Activated CD4-positive, alpha-beta memory T cell treated with anti-CD3 and anti-CD28 coated beads for 36 hours (primary cell): ENCODE results near the gene HLA-E. TPM values are rescaled to one million over a fixed set of nuclear protein-coding genes. Genes with fewer than 3 reads are reported as not detected.
"Not testable (repeated sequence)": the region's sequence is repeated elsewhere in the genome, so short reads cannot be mapped to it uniquely, and the experiment has no call there.

Source experiments
- CTCF ChIA-PET: fragments of 350-600 bp; sonication (Branson Sonifier 250); formaldehyde crosslinking; loops from one replicate; lab custom pipeline; 2021; ENCODE audit warnings: antibody characterized with exemption, inconsistent platforms; lab: Charles Lee
- POLR2A ChIA-PET: fragments of 350-600 bp; sonication (Branson Sonifier 250); formaldehyde crosslinking; loops from one replicate; lab custom pipeline; 2021; ENCODE audit warnings: antibody characterized with exemption; lab: Charles Lee
- DNase-seq: peaks from one replicate; pipeline ENCODE4 v3.0.0-alpha.2; 2020
- H3K27ac Mint-ChIP-seq: one replicate; pipeline ENCODE4 v1.8.0; 2021; ENCODE audit warnings: mixed read lengths
- H3K27me3 Mint-ChIP-seq: one replicate; pipeline ENCODE4 v1.8.0; 2021; ENCODE audit warnings: mixed read lengths
- H3K36me3 Mint-ChIP-seq: one replicate; pipeline ENCODE4 v1.8.0; 2021; ENCODE audit warnings: mixed read lengths
- H3K4me1 Mint-ChIP-seq: one replicate; pipeline ENCODE4 v1.8.0; 2021; ENCODE audit warnings: low read depth, mixed read lengths
- H3K4me3 Mint-ChIP-seq: one replicate; pipeline ENCODE4 v1.8.0; 2021; ENCODE audit warnings: mild to moderate bottlenecking, mixed read lengths
- H3K9me3 Mint-ChIP-seq: one replicate; pipeline ENCODE4 v1.8.0; 2021; ENCODE audit warnings: mixed read lengths
- intact Hi-C: fragments of 100-400 bp; cut with micrococcal nuclease; formaldehyde crosslinking; loops from one replicate; pipeline ENCODE4 v1.15.1; 2023
- total RNA-seq, 2 experiments: library from RNA; stranded (reverse); gene quantifications; one replicate each; pipeline ENCODE4 v1.2.3, GENCODE V29; 2021

The HLA-E gene
- total RNA-seq, 2 experiments from 2014 or later: 481 to 485 TPM

- Mint-ChIP-seq H3K27ac (peak overlapping the region; percentile 48), H3K36me3 (peaks cover 23% of the 10 kb centered on the region), H3K9me3 (peaks cover 28% of the 10 kb centered on the region), H3K4me1 (peaks cover 67% of the 10 kb centered on the region), H3K27me3 (no peaks in the 10 kb centered on the region), H3K4me3 (no peak overlapping the region)
- POLR2A ChIA-PET: no interaction called here
- DNase-seq: peak; percentile 4
- CTCF ChIA-PET: interaction anchor here (1.4 to 1.9 kb wide), 2 partner anchors 12 to 37 kb away, joined by 7 to 8 read pairs; no protein-coding TSS in a partner anchor
- intact Hi-C loops: no loop called here
These were observed 31.2 kb downstream of the HLA-E start for GRCh38 chr6:30520522-30520921.

DNA sequence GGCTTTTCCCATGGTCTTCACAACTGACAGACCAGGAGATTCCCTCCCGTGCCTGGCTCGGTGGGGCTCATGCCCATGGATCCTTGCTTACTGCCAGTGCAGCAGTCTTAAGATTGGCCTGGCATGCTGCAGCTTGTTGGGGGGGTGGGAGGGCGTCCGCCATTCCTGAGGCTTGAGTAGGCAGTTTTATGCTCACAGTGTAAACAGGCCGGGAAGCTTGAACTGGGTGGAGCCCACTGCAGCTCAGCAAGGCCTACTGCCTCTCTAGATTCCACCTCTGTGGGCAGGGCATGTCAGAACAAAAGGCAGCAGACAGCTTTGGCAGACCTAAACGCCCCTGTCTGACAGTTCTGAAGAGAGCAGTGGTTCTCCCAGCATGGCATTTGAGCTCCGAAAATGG, 31.8 kb downstream of the HLA-E start:
- peaks cover 33% of the 10 kb centered on the region for H3K9me3 Mint-ChIP-seq
- H3K4me3 Mint-ChIP-seq, intact Hi-C loops, H3K27ac Mint-ChIP-seq, H3K27me3 Mint-ChIP-seq: not testable (repeated sequence)
- POLR2A ChIA-PET: interaction anchor here (1.0 to 1.5 kb wide), 2 partner anchors 27 to 28 kb away, joined by 3 read pairs; no protein-coding TSS in a partner anchor
- CTCF ChIA-PET: interaction anchor here (1.4 to 1.9 kb wide), 2 partner anchors 11 to 37 kb away, joined by 7 to 8 read pairs; no protein-coding TSS in a partner anchor
- peaks cover 25% of the 10 kb centered on the region for H3K36me3 Mint-ChIP-seq
- DNase-seq: peak; percentile 14
- H3K4me1 Mint-ChIP-seq: peaks cover 67% of the 10 kb centered on the region

DNA sequence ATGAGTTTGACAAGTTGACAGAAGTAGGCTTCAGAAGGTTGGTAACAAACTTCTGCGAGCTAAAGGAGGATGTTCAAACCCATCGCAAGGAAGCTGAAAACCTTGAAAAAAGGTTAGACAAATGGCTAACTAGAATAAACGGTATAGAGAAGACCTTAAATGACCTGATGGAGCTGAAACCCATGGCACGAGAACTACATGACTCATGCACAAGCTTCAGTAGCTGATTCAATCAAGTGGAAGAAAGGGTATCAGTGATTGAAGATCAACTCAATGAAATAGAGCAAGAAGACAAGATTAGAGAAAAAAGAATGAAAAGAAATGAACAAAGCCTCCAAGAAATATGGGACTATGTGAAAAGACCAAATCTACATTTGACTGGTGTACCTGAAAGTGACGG, 32.6 kb downstream of the HLA-E start:
- intact Hi-C loops, H3K27me3 Mint-ChIP-seq, H3K4me3 Mint-ChIP-seq: not testable (repeated sequence)
- peak; percentile 17 for DNase-seq
- Mint-ChIP-seq H3K36me3 (peaks cover 27% of the 10 kb centered on the region), H3K27ac (peak overlapping the region; percentile 71), H3K4me1 (peaks cover 71% of the 10 kb centered on the region), H3K9me3 (peaks cover 33% of the 10 kb centered on the region)
- ChIA-PET CTCF (interaction anchor here (0.8 to 1.9 kb wide), 4 partner anchors 10 to 38 kb away, joined by 3 to 8 read pairs (median 7); no protein-coding TSS in a partner anchor), POLR2A (interaction anchor here (0.8 to 1.5 kb wide), 4 partner anchors 8 to 29 kb away, joined by 3 read pairs; no protein-coding TSS in a partner anchor)

DNA sequence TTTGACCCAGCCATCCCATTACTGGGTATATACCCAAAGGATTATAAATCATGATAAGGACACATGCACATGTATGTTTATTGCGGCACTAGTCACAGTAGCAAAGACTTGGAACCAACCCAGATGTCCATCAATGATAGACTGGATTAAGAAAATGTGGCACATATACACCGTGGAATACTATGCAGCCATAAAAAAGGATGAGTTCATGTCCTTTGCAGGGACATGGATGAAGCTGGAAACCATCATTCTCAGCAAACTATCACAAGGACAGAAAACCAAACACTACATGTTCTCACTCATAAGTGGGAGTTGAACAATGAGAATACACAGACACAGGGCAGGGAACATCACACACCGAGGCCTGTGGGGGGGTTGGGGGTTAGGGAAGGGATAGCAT, 37.1 kb downstream of the HLA-E start:
- intact Hi-C loops: loop anchor here (5.0 kb wide), 1 partner anchor 286 kb away; no protein-coding TSS in a partner anchor
- POLR2A ChIA-PET, H3K4me3 Mint-ChIP-seq, H3K27me3 Mint-ChIP-seq: not testable (repeated sequence)
- Mint-ChIP-seq H3K4me1 (peaks cover 76% of the 10 kb centered on the region), H3K9me3 (peaks cover 22% of the 10 kb centered on the region), H3K27ac (peak overlapping the region; percentile 67), H3K36me3 (peaks cover 13% of the 10 kb centered on the region)
- DNase-seq: peak; percentile 4
- CTCF ChIA-PET: interaction anchor here (0.7 to 2.1 kb wide), 4 partner anchors 18 to 44 kb away, joined by 3 to 9 read pairs (median 8); no protein-coding TSS in a partner anchor

- intact Hi-C loops: loop anchor here (1.0 to 5.0 kb wide), 4 partner anchors 21 to 283 kb away; partner anchors contain the start of gene HLA-E
- CTCF ChIA-PET: interaction anchor here (0.8 to 5.1 kb wide), 12 partner anchors 14 to 89 kb away, joined by 3 to 137 read pairs (median 8); partner anchors contain the start of gene MRPS18B
- H3K4me1 Mint-ChIP-seq: peaks cover 75% of the 10 kb centered on the region
These were observed 40.1 kb downstream of the HLA-E start for GRCh38 chr6:30529349-30529875.

GRCh38 chr6:30530014-30530413, 40.7 kb downstream of the HLA-E start:
- H3K4me3 Mint-ChIP-seq: no peak overlapping the region
- POLR2A ChIA-PET: interaction anchor here (0.6 to 4.5 kb wide), 16 partner anchors 8 to 203 kb away, joined by 3 to 50 read pairs (median 4); partner anchors contain the start of genes GNL1, HLA-E and TRIM39
- intact Hi-C loops: no loop called here
- peaks cover 10% of the 10 kb centered on the region for H3K9me3 Mint-ChIP-seq
- no peak for DNase-seq
- H3K4me1 Mint-ChIP-seq: peaks cover 73% of the 10 kb centered on the region
- H3K27me3 Mint-ChIP-seq: no peaks in the 10 kb centered on the region
- H3K36me3 Mint-ChIP-seq: peaks cover 6% of the 10 kb centered on the region
- CTCF ChIA-PET: interaction anchor here (0.6 to 5.1 kb wide), 12 partner anchors 13 to 88 kb away, joined by 3 to 137 read pairs (median 8); partner anchors contain the start of gene MRPS18B
- H3K27ac Mint-ChIP-seq: peak overlapping the region; percentile 94

More at GRCh38 chr6:30529349-30529875, 40.1 kb downstream of the HLA-E start:
- POLR2A ChIA-PET: interaction anchor here (0.6 to 4.5 kb wide), 14 partner anchors 11 to 203 kb away, joined by 3 to 50 read pairs (median 4); partner anchors contain the start of genes GNL1, HLA-E and TRIM39
- H3K9me3 Mint-ChIP-seq: peaks cover 13% of the 10 kb centered on the region
- peak; percentile 81 for DNase-seq
- H3K27me3 Mint-ChIP-seq, H3K36me3 Mint-ChIP-seq: not testable (repeated sequence)
- H3K4me3 Mint-ChIP-seq: peak overlapping the region; percentile 17
- H3K27ac Mint-ChIP-seq: peak overlapping the region; percentile 94

DNA sequence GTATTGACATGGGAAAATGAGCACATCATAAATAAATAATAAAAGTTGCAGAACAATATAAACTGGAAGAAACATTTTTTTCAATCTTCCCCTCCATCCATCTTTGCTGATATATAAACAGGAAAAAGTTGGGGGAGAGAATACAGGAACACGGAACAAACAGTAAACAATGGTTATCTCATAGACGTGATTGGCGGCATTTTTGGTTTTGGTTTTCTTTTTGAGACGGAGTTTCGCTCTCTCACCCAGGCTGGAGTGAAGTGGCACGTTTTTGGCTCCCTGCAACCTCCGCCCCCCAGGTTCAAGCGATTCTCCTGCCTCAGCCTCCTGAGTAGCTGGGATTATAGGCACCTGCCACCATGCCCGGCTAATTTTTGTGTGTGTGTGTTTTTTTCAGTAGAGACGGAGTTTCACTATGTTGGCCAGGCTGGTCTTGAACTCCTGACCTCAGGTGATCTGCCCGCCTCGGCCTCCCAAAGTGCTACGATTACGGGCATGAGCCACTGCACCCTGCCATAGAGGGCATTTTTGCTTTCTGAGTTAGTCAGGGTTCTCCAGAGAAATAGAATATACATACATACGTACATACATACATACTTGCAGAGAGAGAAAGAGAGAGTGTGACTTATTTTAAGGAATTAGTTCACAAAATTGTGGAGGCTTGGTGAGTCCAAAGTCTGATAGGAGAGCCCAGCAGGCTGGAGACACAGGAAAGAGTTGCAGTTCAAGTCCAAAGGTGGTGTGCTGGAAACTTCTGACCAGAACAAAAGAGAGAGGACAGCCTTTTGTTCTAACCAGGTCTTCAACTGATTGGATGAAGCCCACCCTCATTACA, 44.4 kb downstream of the HLA-E start:
- peak; percentile 48 for DNase-seq

DNA sequence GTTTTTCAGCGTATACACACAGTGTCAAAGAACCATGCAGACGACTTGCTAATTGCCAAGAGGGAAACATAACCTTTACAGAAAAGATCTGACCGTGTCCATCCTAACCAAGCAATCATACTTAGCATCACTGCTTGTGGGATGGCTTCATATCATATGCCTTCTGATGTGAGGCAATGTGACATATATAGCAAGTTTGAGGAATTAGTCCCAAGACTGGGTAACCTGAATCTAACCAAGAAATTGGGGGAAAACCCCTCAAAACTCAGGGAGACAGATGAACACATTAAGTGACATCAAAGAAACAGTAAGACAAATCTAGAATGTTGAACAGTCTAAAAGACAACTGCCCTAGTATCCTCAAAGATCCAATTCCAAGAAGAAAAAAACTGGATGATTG, 48.6 kb downstream of the HLA-E start:
- DNase-seq: no peak
- Mint-ChIP-seq H3K27me3 (no peaks in the 10 kb centered on the region), H3K9me3 (no peaks in the 10 kb centered on the region), H3K27ac (no peak overlapping the region), H3K36me3 (no peaks in the 10 kb centered on the region), H3K4me3 (no peak overlapping the region), H3K4me1 (peaks cover 29% of the 10 kb centered on the region)
- POLR2A ChIA-PET: no interaction called here
- CTCF ChIA-PET: interaction anchor here (1.2 to 15.9 kb wide), 2 partner anchors 42 to 54 kb away, joined by 3 to 446 read pairs; no protein-coding TSS in a partner anchor
- intact Hi-C loops: no loop called here

More for the DNA sequence above, 44.4 kb downstream of the HLA-E start:
- H3K27ac Mint-ChIP-seq: peak overlapping the region; percentile 91
- H3K36me3 Mint-ChIP-seq: no peaks in the 10 kb centered on the region
- intact Hi-C loops: no loop called here
- H3K4me3 Mint-ChIP-seq: peak overlapping the region; percentile 78
- POLR2A ChIA-PET: no interaction called here
- peaks cover 52% of the 10 kb centered on the region for H3K4me1 Mint-ChIP-seq
- H3K9me3 Mint-ChIP-seq: peaks cover 2% of the 10 kb centered on the region
- CTCF ChIA-PET: interaction anchor here (1.0 to 5.1 kb wide), 9 partner anchors 9 to 80 kb away, joined by 3 to 137 read pairs (median 12); no protein-coding TSS in a partner anchor
- no peaks in the 10 kb centered on the region for H3K27me3 Mint-ChIP-seq

DNA sequence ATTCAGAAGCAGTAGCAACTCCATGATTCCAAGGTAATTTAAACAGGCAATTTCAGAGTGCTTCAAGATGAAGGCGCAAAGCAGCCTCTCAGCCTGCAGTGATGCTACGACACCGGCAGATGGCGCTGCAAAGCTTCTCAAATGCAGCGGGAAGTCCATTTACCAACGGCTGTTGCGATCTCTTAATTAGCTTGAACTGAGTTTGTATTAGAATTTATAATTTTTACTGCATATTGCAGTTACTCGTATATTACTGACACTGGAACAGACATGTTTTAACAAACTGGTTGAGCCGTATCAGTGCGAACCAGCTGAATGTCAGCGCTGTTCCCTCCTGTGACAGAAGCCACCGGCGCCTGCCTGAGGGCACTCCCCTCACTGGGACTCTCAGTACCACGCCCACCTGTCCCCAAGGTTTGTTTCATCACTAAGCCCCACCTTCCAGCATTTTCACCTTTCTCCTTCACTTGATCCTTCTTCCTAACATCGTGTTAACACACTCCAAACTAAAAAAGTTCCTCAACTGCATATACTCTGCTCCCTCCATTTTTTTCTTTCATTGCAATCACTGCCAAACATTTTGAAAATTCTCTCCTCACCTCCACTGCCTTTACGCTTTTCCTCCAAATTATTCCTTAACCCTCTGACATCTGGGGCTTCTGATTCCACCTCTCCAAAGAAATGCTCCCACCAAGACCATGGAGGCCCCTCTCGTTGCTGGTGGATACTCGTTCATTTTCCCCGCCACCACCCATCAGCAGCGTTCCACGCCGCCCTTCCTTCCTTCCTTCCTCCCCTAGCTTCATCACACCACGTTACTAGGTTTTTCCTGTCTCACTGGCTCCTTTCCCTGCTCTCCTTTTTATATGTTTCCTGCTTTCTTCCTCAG, 52.5 kb downstream of the HLA-E start:
- Mint-ChIP-seq H3K4me1 (peaks cover 36% of the 10 kb centered on the region), H3K36me3 (no peaks in the 10 kb centered on the region), H3K27me3 (no peaks in the 10 kb centered on the region), H3K27ac (peak overlapping the region; percentile 50), H3K4me3 (peak overlapping the region; percentile 63), H3K9me3 (no peaks in the 10 kb centered on the region)
- peak; percentile 88 for DNase-seq
- CTCF ChIA-PET: interaction anchor here (0.5 to 15.9 kb wide), 52 partner anchors 7 to 545 kb away, joined by 3 to 446 read pairs (median 5); partner anchors contain the start of genes DHX16, GNL1, MRPS18B and PRR3
- intact Hi-C loops: loop anchor here (5.0 to 10.0 kb wide), 2 partner anchors 76 to 543 kb away; partner anchors contain the start of genes MRPS18B and PPP1R10
- POLR2A ChIA-PET: interaction anchor here (0.6 to 2.7 kb wide), 10 partner anchors 12 to 185 kb away, joined by 3 to 18 read pairs (median 3); no protein-coding TSS in a partner anchor

DNA sequence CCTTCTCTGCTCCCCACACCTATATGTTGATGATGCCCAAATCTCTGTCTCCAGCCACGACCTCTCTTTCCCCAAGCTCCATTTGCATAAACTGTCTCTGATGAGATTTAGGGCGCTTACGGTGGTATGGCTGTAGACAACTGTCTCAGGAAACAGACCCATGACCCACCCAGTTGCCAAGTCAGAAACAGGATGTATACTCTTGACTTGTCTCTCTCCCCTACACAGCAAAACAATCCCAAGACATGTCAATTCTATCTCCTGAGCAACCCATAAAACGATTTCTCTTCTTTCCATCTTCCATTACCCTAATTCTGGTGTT, 53.1 kb downstream of the HLA-E start:
- Mint-ChIP-seq H3K9me3 (no peaks in the 10 kb centered on the region), H3K36me3 (no peaks in the 10 kb centered on the region), H3K4me1 (peaks cover 36% of the 10 kb centered on the region), H3K27ac (peak overlapping the region; percentile 50), H3K4me3 (peak overlapping the region; percentile 63), H3K27me3 (no peaks in the 10 kb centered on the region)
- intact Hi-C loops: loop anchor here (5.0 to 10.0 kb wide), 2 partner anchors 75 to 542 kb away; partner anchors contain the start of genes MRPS18B and PPP1R10
- ChIA-PET CTCF (interaction anchor here (0.8 to 15.9 kb wide), 24 partner anchors 11 to 545 kb away, joined by 3 to 446 read pairs (median 12); partner anchors contain the start of genes GNL1 and PRR3), POLR2A (interaction anchor here (0.6 to 2.7 kb wide), 4 partner anchors 15 to 185 kb away, joined by 3 to 18 read pairs (median 7); no protein-coding TSS in a partner anchor)
- peak; percentile 27 for DNase-seq
